Transverse colon (tissue), 3 donors: Measurements from ENCODE around the gene MRPL19.

ENCODE experiments used
- POLR2A ChIP-seq: fragments of 450-650 bp; IDR thresholded peaks from one replicate; pipeline ENCODE4 v1.6.1; 2016; ENCODE audit warnings: antibody characterized with exemption, mild to moderate bottlenecking, moderate library complexity
- TF ChIP-seq, protein P1 (sequence below), 5 experiments: fragments of 200-600 bp in 3 of 5; fragments of 450-650 bp in 2 of 5; sonication (generic) in 3 of 5; IDR thresholded peaks; 1 replicate in 2 of 5; 2 replicates in 3 of 5; pipeline ENCODE4 v1.5.1; 2016 to 2017; ENCODE audit warnings: antibody characterized with exemption in 5 of 5, inconsistent platforms in 3 of 5, mild to moderate bottlenecking in 2 of 5, moderate library complexity in 1 of 5

DNA sequence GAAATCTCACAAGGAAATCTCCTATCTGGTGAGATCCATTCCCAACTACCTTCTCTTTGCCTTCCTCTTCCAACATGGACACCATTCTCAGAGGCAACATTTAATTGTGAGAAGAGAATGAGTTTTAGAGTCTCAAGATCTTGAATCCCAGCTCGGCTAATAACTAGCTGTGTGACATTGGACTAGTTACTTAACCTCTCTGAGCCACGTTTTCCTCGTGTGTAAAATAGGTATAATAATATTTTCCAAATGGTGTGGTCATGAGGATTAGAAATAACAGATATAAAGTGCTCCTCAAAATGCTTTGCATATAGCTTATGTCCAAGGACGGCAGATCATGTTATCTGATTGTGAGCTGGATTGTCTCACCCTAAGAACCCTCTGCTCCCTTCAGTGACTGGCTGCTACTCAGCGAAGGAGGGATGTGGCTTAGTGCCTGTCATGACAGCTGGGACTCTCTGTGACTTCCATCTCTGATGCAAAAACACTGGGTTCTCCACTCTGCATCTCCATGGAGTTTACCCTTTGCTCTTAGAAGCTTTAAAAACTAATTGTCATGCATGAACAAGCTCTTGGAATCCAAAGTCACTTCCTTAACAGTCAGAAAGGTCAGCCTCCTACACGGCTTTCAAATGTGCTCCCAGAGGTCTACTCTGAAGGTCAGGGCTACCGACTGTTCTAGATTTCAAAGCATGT is 38.4 kb upstream of the MRPL19 start:
- TF ChIP-seq, protein P1, sequence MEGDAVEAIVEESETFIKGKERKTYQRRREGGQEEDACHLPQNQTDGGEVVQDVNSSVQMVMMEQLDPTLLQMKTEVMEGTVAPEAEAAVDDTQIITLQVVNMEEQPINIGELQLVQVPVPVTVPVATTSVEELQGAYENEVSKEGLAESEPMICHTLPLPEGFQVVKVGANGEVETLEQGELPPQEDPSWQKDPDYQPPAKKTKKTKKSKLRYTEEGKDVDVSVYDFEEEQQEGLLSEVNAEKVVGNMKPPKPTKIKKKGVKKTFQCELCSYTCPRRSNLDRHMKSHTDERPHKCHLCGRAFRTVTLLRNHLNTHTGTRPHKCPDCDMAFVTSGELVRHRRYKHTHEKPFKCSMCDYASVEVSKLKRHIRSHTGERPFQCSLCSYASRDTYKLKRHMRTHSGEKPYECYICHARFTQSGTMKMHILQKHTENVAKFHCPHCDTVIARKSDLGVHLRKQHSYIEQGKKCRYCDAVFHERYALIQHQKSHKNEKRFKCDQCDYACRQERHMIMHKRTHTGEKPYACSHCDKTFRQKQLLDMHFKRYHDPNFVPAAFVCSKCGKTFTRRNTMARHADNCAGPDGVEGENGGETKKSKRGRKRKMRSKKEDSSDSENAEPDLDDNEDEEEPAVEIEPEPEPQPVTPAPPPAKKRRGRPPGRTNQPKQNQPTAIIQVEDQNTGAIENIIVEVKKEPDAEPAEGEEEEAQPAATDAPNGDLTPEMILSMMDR (IDR thresholded peaks at IDR 0.05) = no peak
- TF ChIP-seq POLR2A = no peak
